GM19240 (cell line): ENCODE measurements around the gene FNDC3A.

Experiments
- DNase-seq: peaks from one replicate; pipeline ENCODE4 v3.0.0; 2011; ENCODE audit warnings: low spot score; ENCODE audit not compliant: insufficient read length

The FNDC3A gene

DNA sequence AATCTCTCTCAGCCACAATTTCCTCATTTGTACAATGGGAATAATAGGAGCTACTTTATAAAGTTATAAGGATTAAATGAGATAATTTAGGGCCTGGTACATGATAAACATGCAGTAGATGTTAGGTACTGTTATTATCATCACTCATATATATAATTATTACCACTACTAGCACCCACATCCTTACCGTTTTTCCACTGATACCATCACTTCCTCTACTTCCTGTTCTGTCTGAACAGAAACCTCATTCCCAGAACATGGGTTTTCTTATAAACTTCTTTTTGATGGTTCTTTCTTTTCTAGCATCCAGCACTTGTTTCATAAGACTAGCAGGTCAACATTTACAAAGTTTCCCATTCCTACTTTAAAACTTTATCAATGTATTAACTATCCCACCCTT lies 278.3 kb downstream of the FNDC3A start:
- no peak for DNase-seq

DNA sequence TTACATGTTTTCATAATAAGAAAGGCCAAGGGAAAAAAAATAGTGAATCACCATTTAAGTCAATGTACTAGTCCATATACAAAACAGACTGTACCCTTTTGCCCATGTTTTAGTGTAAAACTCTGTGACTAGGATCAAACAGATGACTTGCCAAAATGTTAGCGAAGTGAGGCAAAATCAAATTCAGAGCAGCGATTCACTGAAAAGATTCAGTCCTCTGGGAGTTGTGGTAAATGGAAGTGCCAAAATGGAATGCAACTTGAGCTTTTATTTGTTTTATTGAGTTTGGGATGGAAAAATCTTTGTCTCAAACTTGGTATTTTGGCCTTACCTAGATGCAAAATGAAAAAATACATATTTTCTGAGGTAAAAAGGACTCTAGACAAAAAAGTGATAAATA lies 281.1 kb downstream of the FNDC3A start:
- DNase-seq, result no peak

DNA sequence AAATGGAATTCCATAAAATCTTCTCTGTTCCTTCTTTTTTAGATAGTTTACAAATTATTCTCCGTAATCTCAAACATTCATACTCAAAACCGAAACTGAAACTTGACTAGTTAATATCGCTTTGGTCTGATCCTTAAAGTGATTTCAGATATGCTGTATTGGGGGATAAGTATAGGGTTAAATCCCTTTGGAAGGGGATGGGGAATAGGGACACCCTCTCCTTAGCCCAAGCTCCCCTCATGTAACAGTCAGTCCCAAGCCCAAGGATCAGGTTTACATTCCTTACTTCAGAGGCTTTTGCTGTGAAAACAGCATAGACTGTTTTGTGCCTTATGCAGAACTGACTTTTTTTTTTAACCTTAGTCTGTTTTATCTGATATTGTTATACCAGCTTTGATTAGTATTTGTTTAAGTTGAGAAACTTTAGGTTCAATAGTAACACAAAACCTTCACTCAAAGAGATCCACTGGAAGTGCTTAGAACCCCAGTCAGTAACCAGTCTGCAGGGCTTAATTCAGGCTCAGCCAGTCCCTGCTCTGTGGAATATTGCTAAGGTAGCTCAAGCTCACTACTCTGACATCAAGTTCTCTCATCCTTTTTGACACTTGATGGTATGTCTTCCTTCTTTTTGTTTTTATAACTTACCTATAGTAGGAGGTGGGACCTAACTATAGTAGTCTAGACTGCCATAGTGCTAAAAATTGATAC lies 282.5 kb downstream of the FNDC3A start:
- DNase-seq, result no peak
